H1 (cell line): ENCODE results near the gene LGR4. TPM values are rescaled to one million over a fixed set of nuclear protein-coding genes. Genes with fewer than 3 reads are reported as not detected.

ENCODE experiments used
- CTCF ChIA-PET: fragments of 300-600 bp; sonication (Branson Sonifier 250); formaldehyde crosslinking; loops from one replicate; lab custom pipeline; 2021; ENCODE audit not compliant: partially characterized antibody; lab: Charles Lee
- POLR2A ChIA-PET: fragments of 300-600 bp; sonication (Branson Sonifier 250); formaldehyde crosslinking; loops from one replicate; lab custom pipeline; 2021; ENCODE audit warnings: inconsistent platforms; ENCODE audit not compliant: partially characterized antibody; lab: Charles Lee
- DNase-seq, 2 experiments: peaks; one replicate each; pipeline versions ENCODE4 v3.0.0 to v3.0.0-alpha.2; 2010 to 2022; ENCODE audit warnings: low spot score in 2 of 2, low read depth in 1 of 2, mixed read lengths in 1 of 2
- FAIRE-seq: peaks from 2 replicates; lab custom pipeline; 2011; peaks lifted over from hg19 to GRCh38; lab: Jason Lieb, UNC
- H2AFZ ChIP-seq: 2 replicates; pipeline ENCODE4 v1.8.1; 2012; ENCODE audit warnings: low read length, inconsistent platforms
- H2AK5ac ChIP-seq: 2 replicates; pipeline ENCODE4 v1.6.1; 2013; ENCODE audit warnings: low read depth, low read length
- H2BK120ac ChIP-seq: replicated peaks from 2 replicates; pipeline ENCODE3; 2013; ENCODE audit warnings: low read depth, low read length, inconsistent platforms
- H2BK12ac ChIP-seq: 2 replicates; pipeline ENCODE4 v1.6.1; 2013; ENCODE audit warnings: low read depth, low read length
- H2BK15ac ChIP-seq: 2 replicates; pipeline ENCODE4 v1.6.1; 2013; ENCODE audit warnings: low read length
- H2BK20ac ChIP-seq: 2 replicates; pipeline ENCODE4 v1.6.1; 2013; ENCODE audit warnings: low read length
- H2BK5ac ChIP-seq: 2 replicates; pipeline ENCODE4 v1.6.1; 2013; ENCODE audit warnings: low read depth, low read length
- H3K14ac ChIP-seq: 2 replicates; pipeline ENCODE4 v1.6.1; 2013; ENCODE audit warnings: inconsistent platforms; ENCODE audit not compliant: insufficient read length
- H3K18ac ChIP-seq: 2 replicates; pipeline ENCODE4 v1.6.1; 2013; ENCODE audit warnings: low read length; ENCODE audit errors: extremely low read depth
- H3K23ac ChIP-seq: 2 replicates; pipeline ENCODE4 v1.6.1; 2013; ENCODE audit warnings: inconsistent platforms; ENCODE audit not compliant: insufficient read length
- H3K23me2 ChIP-seq: 2 replicates; pipeline ENCODE4 v1.6.1; 2013; ENCODE audit warnings: low read depth, low read length
- H3K27ac ChIP-seq: 2 replicates; pipeline ENCODE4 v1.6.1; 2011; ENCODE audit warnings: low read depth, low read length, inconsistent platforms
- H3K27me3 ChIP-seq, 4 experiments: replicated peaks in 1 of 4; 1 replicate in 1 of 4; 2 replicates in 3 of 4; pipeline versions ENCODE4 v1.6.1 to v1.8.1; 2011 to 2013; ENCODE audit warnings: low read length in 3 of 4, mild to moderate bottlenecking in 3 of 4, inconsistent platforms in 2 of 4, mixed read lengths in 2 of 4, moderate library complexity in 1 of 4; ENCODE audit not compliant: control insufficient read depth in 3 of 4, insufficient read depth in 3 of 4; ENCODE audit errors: extremely low read depth in 1 of 4
- H3K36me3 ChIP-seq, 4 experiments: 2 replicates each; pipeline versions ENCODE4 v1.6.1 to v1.8.1; 2011 to 2013; ENCODE audit warnings: mild to moderate bottlenecking in 4 of 4, low read length in 3 of 4, moderate library complexity in 2 of 4, control low read depth in 1 of 4, inconsistent platforms in 1 of 4; ENCODE audit not compliant: insufficient read depth in 4 of 4, control insufficient read depth in 2 of 4
- H3K4ac ChIP-seq: replicated peaks from 2 replicates; pipeline ENCODE3; 2013; ENCODE audit warnings: low read length, low read depth, mixed read lengths, inconsistent platforms; ENCODE audit not compliant: insufficient read length
- H3K4me1 ChIP-seq, 4 experiments: replicated peaks in 1 of 4; 1 replicate in 1 of 4; 2 replicates in 3 of 4; pipeline versions ENCODE4 v1.6.1 to v1.8.1; 2011 to 2013; ENCODE audit warnings: low read length in 3 of 4, inconsistent platforms in 2 of 4, mixed read lengths in 1 of 4; ENCODE audit not compliant: insufficient read depth in 4 of 4, control insufficient read depth in 3 of 4
- H3K4me2 ChIP-seq, 2 experiments: 2 replicates each; pipeline versions ENCODE4 v1.6.1 to v1.8.1; 2011 to 2013; ENCODE audit warnings: low read depth in 2 of 2, low read length in 2 of 2, control low read depth in 1 of 2, inconsistent platforms in 1 of 2, mild to moderate bottlenecking in 1 of 2; ENCODE audit not compliant: insufficient read depth in 1 of 2
- H3K4me3 ChIP-seq, 4 experiments: fragments of 200-600, 300-600 bp in 1 of 4; sonication (generic), shearing (Covaris generic), sonication (Bioruptor Twin) in 1 of 4; 2 replicates each; pipeline versions ENCODE4 v1.5.1 to v1.8.1; 2011 to 2016; ENCODE audit warnings: low read length in 4 of 4, low read depth in 3 of 4, control low read depth in 2 of 4, inconsistent platforms in 2 of 4, mild to moderate bottlenecking in 2 of 4, mixed read lengths in 1 of 4, moderate library complexity in 1 of 4; ENCODE audit not compliant: insufficient read depth in 2 of 4; ENCODE audit errors: extremely low read depth in 1 of 4
- H3K56ac ChIP-seq: replicated peaks from 2 replicates; pipeline ENCODE3; 2013; ENCODE audit warnings: low read depth, mild to moderate bottlenecking, mixed read lengths, low read length, inconsistent platforms; ENCODE audit not compliant: insufficient read length
- H3K79me1 ChIP-seq: 2 replicates; pipeline ENCODE4 v1.6.1; 2013; ENCODE audit warnings: low read depth, low read length, control low read depth
- H3K79me2 ChIP-seq, 2 experiments: 2 replicates each; pipeline versions ENCODE4 v1.6.1 to v1.8.1; 2012 to 2013; ENCODE audit warnings: low read length in 2 of 2, mild to moderate bottlenecking in 2 of 2, inconsistent platforms in 1 of 2; ENCODE audit not compliant: insufficient read depth in 2 of 2, control insufficient read depth in 1 of 2
- H3K9ac ChIP-seq, 4 experiments: replicated peaks in 1 of 4; 1 replicate in 1 of 4; 2 replicates in 3 of 4; pipeline versions ENCODE4 v1.6.1 to v1.8.1; 2011 to 2013; ENCODE audit warnings: low read depth in 3 of 4, low read length in 3 of 4, control low read depth in 2 of 4, mild to moderate bottlenecking in 2 of 4, moderate library complexity in 2 of 4, inconsistent platforms in 1 of 4; ENCODE audit errors: extremely low read depth in 1 of 4
- H3K9me3 ChIP-seq, 2 experiments: 2 replicates each; pipeline versions ENCODE4 v1.6.1 to v1.8.1; 2012 to 2013; ENCODE audit warnings: mild to moderate bottlenecking in 2 of 2, moderate library complexity in 2 of 2, control low read depth in 1 of 2, inconsistent platforms in 1 of 2, low read depth in 1 of 2, low read length in 1 of 2, mixed read lengths in 1 of 2; ENCODE audit not compliant: insufficient read depth in 2 of 2
- H4K20me1 ChIP-seq, 2 experiments: replicated peaks in 1 of 2; 2 replicates each; pipeline versions ENCODE3 to v1.8.1; 2011 to 2013; ENCODE audit warnings: inconsistent platforms in 2 of 2, low read length in 2 of 2, mild to moderate bottlenecking in 1 of 2; ENCODE audit not compliant: insufficient read depth in 2 of 2, control insufficient read depth in 1 of 2
- H4K5ac ChIP-seq: 2 replicates; pipeline ENCODE4 v1.6.1; 2013; ENCODE audit warnings: low read length, low read depth, mixed read lengths, inconsistent platforms; ENCODE audit not compliant: insufficient read length
- H4K8ac ChIP-seq: 2 replicates; pipeline ENCODE4 v1.8.0; 2013; ENCODE audit warnings: mild to moderate bottlenecking, moderate library complexity, low read length, inconsistent platforms; ENCODE audit not compliant: insufficient read depth; ENCODE audit errors: extremely low read depth
- H4K91ac ChIP-seq: replicated peaks from 2 replicates; pipeline ENCODE3; 2013; ENCODE audit warnings: low read length, mixed read lengths, inconsistent platforms; ENCODE audit not compliant: insufficient read length
- CREB1 ChIP-seq: IDR thresholded peaks from 2 replicates; pipeline ENCODE4 v1.6.1; 2012; ENCODE audit warnings: inconsistent platforms
- EZH2 ChIP-seq: fragments of 200-600 bp; sonication (generic); IDR thresholded peaks from 2 replicates; pipeline ENCODE4 v1.7.1; 2012; ENCODE audit warnings: low read depth, mild to moderate bottlenecking, moderate library complexity, low read length, inconsistent platforms; ENCODE audit not compliant: severe bottlenecking
- GABPA ChIP-seq: IDR thresholded peaks from 2 replicates; pipeline ENCODE4 v1.6.1; 2011; ENCODE audit warnings: mild to moderate bottlenecking, low read length, moderate library complexity, borderline replicate concordance; ENCODE audit not compliant: insufficient read depth
- GTF2F1 ChIP-seq: IDR thresholded peaks from 2 replicates; pipeline ENCODE4 v1.6.1; 2012; ENCODE audit warnings: low read depth, low read length, improper control_type of control experiment, borderline replicate concordance
- HDAC6 ChIP-seq: IDR thresholded peaks from one replicate; pipeline ENCODE4 v1.7.1; 2012; ENCODE audit warnings: low read depth, mild to moderate bottlenecking, inconsistent platforms, low read length, moderate library complexity
- JUND ChIP-seq: IDR thresholded peaks from 2 replicates; pipeline ENCODE4 v1.6.1; 2011; ENCODE audit warnings: mild to moderate bottlenecking, improper control_type of control experiment, low read length
- KDM4A ChIP-seq: IDR thresholded peaks from one replicate; pipeline ENCODE4 v1.7.1; 2012; ENCODE audit warnings: low read depth, mild to moderate bottlenecking, moderate library complexity, low read length, inconsistent platforms; ENCODE audit not compliant: severe bottlenecking
- MAFK ChIP-seq: IDR thresholded peaks from 2 replicates; pipeline ENCODE4 v1.6.1; 2012; ENCODE audit warnings: low read depth, mild to moderate bottlenecking, improper control_type of control experiment, low read length
- POLR2AphosphoS5 ChIP-seq: IDR thresholded peaks from 2 replicates; pipeline ENCODE4 v1.6.1; 2011; ENCODE audit warnings: low read depth, low read length
- SIX5 ChIP-seq: IDR thresholded peaks from 2 replicates; pipeline ENCODE4 v1.6.1; 2011; ENCODE audit warnings: mild to moderate bottlenecking, low read depth, low read length
- WGBS, 2 experiments: shearing (Covaris generic) in 1 of 2; methylation state at CpG; one replicate each; pipeline versions ENCODE4 v1.1.6 to v1.1.7; 2013 to 2015; ENCODE audit warnings: low lambda C conversion rate in 2 of 2, mixed read lengths in 2 of 2, inconsistent platforms in 1 of 2, low coverage in 1 of 2, missing lambda C conversion rate in 1 of 2; ENCODE audit not compliant: insufficient replicate concordance in 2 of 2, insufficient coverage in 1 of 2, insufficient read length in 1 of 2; ENCODE audit errors: extremely low coverage in 1 of 2, missing lambda C conversion rate in 1 of 2; 5-methylcytosine and 5-hydroxymethylcytosine counted together
- polyA plus RNA-seq, 7 experiments: library from polyadenylated mRNA; depleted of rRNA in 3 of 7; stranded (reverse) in 5 of 7; unstranded in 2 of 7; fragments of >200 nt in 5 of 7; fragments of 200-250 nt in 2 of 7; gene quantifications; 1 replicate in 5 of 7; 2 replicates in 1 of 7; 4 replicates in 1 of 7; pipeline versions ENCODE4 v1.2.1 to v1.2.3, GENCODE V29; 2011 to 2013; ENCODE audit warnings: missing spikeins in 2 of 7, mixed read lengths in 2 of 7
- total RNA-seq: library from RNA; stranded (reverse); fragmentation: NEBNext Ultra II Directional; extraction: Animal tissue kit (Norgen Biotek cat#: 25700); gene quantifications from 2 replicates; pipeline ENCODE4 v1.2.1, GENCODE V29; 2021
- TF ChIP-seq, protein P1 (sequence below): IDR thresholded peaks from 2 replicates; pipeline ENCODE4 v1.6.1; 2011; ENCODE audit warnings: low read depth, mild to moderate bottlenecking, low read length; ENCODE audit not compliant: insufficient read depth

LGR4 gene
- total and polyA plus RNA-seq, 2 of the 8 experiments (the other 6 are each of a cell fraction or from before 2014, with no cell fraction given): 26.6 to 61.7 TPM

DNA sequence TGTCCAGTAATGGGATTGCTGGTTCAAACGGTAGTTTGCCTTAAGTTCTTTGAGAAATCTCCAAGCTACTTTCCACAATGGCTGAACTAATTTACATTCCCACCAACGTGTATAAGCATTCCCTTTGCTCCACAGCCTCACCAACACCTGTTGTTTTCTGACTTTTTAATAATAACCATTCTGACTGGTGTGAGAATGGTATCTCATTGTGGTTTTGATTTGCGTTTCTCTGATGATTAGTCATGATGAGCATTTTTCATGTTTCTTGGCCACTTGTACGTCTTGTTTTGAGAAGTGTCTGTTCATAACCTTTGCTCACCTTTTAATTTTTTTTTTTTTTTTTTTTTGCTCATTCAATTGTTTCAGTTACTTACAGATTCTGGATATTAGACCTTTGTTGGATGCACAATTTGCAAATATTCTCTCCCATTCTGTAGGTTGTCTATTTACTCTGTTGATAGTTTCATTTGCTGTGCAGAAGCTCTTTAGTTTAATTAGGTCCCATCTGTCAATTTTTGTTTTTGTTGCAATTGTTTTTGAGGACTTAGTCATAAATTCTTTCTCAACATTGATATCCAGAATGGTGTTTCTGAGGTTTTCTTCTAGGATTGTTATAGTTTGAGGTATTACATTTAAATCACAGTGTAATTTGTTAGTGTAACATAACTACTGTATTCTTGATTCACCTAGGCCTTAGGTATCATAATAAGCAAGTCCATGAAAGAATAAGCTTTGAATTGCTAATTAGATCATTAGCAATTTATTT lies 142.5 kb downstream of the LGR4 start:
- no peak overlapping the region for H4K91ac ChIP-seq
- H3K36me3 ChIP-seq: peaks cover 0 to 4% (median 0%) of the 10 kb centered on the region in 4 experiments; a peak in 1 of 8 replicates
- H2AK5ac ChIP-seq: no peak overlapping the region
- no peak overlapping the region for H3K14ac ChIP-seq
- no peak overlapping the region for H3K4ac ChIP-seq
- H3K9me3 ChIP-seq: no peaks in the 10 kb centered on the region
- H3K56ac ChIP-seq: no peak overlapping the region
- no peaks in the 10 kb centered on the region for H3K27me3 ChIP-seq
- no peak overlapping the region for H3K9ac ChIP-seq
- 92% methylated on average over 4 of the region's 4 CpGs; no CpG with 5 or more reads in 1 of the 2 experiments for WGBS, 2 experiments
- peaks cover 1 to 5% (median 3%) of the 10 kb centered on the region in 4 experiments; a peak in 4 of 7 replicates for H3K4me1 ChIP-seq
- FAIRE-seq (no peak), DNase-seq (no peak)
- no peak overlapping the region for H4K5ac ChIP-seq
- no peak overlapping the region for H3K18ac ChIP-seq
- no peak overlapping the region; the same call in 1 of the 2 replicates for H2BK12ac ChIP-seq
- H3K23ac ChIP-seq: no peak overlapping the region
- no peaks in the 10 kb centered on the region for H3K79me2 ChIP-seq
- no peak overlapping the region for H3K4me2 ChIP-seq
- no peak overlapping the region for H2BK15ac ChIP-seq
- H2BK5ac ChIP-seq: no peak overlapping the region
- no peaks in the 10 kb centered on the region for H4K20me1 ChIP-seq
- H2BK20ac ChIP-seq: no peak overlapping the region
- no peak for TF ChIP-seq KDM4A
- TF ChIP-seq POLR2AphosphoS5: no peak
- TF ChIP-seq CREB1: no peak
- no peak for TF ChIP-seq SIX5
- TF ChIP-seq HDAC6: no peak
- TF ChIP-seq GABPA: no peak
- no peak for TF ChIP-seq EZH2
- no peak for TF ChIP-seq GTF2F1
- no peak for TF ChIP-seq JUND
- no peak for TF ChIP-seq MAFK
- TF ChIP-seq, protein P1, sequence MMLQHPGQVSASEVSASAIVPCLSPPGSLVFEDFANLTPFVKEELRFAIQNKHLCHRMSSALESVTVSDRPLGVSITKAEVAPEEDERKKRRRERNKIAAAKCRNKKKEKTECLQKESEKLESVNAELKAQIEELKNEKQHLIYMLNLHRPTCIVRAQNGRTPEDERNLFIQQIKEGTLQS: no peak
- POLR2A ChIA-PET: interaction anchor here (1.4 kb wide), 1 partner anchor 18 kb away, joined by 4 read pairs; no protein-coding TSS in a partner anchor
- no peak overlapping the region for H3K27ac ChIP-seq
- H2BK120ac ChIP-seq: no peak overlapping the region
- no peaks in the 10 kb centered on the region for H3K23me2 ChIP-seq
- CTCF ChIA-PET: interaction anchor here (0.8 to 1.2 kb wide), 3 partner anchors 8 to 42 kb away, joined by 3 to 6 read pairs (median 3); no protein-coding TSS in a partner anchor
- no peak overlapping the region for H2AFZ ChIP-seq
- no peaks in the 10 kb centered on the region for H3K79me1 ChIP-seq
- no peak overlapping the region for H3K4me3 ChIP-seq
- no peak overlapping the region for H4K8ac ChIP-seq
